OCI-LY1 (cell line): ENCODE results near the gene DNAAF3.

Experiments
- EZH2 ChIP-seq: fragments of 200-600 bp; sonication (generic), shearing (Covaris generic); IDR thresholded peaks from 2 replicates; pipeline ENCODE4 v1.8.0; 2017; ENCODE audit warnings: borderline replicate concordance, mixed run types, mild to moderate bottlenecking, antibody characterized with exemption, low read length, moderate library complexity, mixed read lengths
- TF ChIP-seq, protein P1 (sequence below): fragments of 200-600 bp; sonication (generic), shearing (Covaris generic); IDR thresholded peaks from 2 replicates; pipeline ENCODE4 v1.5.1; 2017; ENCODE audit warnings: mild to moderate bottlenecking, antibody characterized with exemption, low read length, moderate library complexity, mixed read lengths

DNA sequence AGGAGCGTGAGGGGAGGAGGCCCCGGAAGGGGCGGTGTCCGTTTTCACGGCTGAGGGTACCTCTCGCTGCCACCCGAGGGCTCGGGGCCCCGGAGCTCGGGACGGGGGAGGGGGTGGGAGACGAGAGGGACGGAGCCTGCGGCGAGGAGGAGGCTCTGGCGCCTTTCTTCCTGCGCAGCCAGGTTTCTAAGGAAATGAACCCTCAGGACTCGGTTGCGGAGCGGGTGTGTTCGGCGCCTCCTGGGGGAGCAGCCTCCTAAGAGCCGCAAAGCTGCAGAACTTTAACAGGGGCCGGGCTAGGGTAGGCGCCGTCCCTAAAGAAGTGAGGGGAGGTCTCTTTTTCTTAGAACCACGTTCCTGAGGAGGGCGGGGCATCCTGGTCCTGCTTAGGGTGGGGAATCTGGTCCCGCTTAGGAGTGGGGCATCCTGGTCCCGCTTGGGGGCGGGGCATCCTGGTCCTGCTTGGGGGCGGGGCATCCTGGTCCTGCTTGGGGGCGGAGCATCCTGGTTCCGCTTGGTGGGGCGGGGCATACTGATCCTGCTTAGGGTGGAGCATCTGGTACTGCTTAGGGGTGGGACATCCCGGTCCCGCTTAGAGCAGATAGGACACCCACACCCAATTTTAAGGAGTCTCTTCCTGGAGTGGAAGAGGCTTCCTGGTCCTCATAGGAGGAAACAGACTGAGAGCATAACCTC lies 7.4 kb upstream of the DNAAF3 start:
- no peak for TF ChIP-seq EZH2
- TF ChIP-seq, protein P1, sequence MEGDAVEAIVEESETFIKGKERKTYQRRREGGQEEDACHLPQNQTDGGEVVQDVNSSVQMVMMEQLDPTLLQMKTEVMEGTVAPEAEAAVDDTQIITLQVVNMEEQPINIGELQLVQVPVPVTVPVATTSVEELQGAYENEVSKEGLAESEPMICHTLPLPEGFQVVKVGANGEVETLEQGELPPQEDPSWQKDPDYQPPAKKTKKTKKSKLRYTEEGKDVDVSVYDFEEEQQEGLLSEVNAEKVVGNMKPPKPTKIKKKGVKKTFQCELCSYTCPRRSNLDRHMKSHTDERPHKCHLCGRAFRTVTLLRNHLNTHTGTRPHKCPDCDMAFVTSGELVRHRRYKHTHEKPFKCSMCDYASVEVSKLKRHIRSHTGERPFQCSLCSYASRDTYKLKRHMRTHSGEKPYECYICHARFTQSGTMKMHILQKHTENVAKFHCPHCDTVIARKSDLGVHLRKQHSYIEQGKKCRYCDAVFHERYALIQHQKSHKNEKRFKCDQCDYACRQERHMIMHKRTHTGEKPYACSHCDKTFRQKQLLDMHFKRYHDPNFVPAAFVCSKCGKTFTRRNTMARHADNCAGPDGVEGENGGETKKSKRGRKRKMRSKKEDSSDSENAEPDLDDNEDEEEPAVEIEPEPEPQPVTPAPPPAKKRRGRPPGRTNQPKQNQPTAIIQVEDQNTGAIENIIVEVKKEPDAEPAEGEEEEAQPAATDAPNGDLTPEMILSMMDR: no peak
